ENCODE data around the gene B3GNT4. TPM values are rescaled to one million over a fixed set of nuclear protein-coding genes. Genes with fewer than 3 reads are reported as not detected.
"Not testable (repeated sequence)": the region's sequence is repeated elsewhere in the genome, so short reads cannot be mapped to it uniquely, and the experiment has no call there.

B3GNT4 gene
- polyA plus RNA-seq (ENCODE audit: insufficient read length in 4 of 4) = 1 to 10 TPM; 2.2 to 3.8 (median 3.2) TPM

- DNase-seq (ENCODE audit: low read depth in 4 of 4, low spot score in 3 of 4) = peak in 1 of 4 donors; percentile 25
Measured at GRCh38 chr12:122203301-122204166, at the start of gene B3GNT4. B3GNT4 (plus strand) TSS chr12:122203709; CDS start chr12:122204619, 910 bp downstream.

GRCh38 chr12:122155705-122156104 is 47.8 kb upstream of the B3GNT4 start:
- no peak for DNase-seq (ENCODE audit: low read depth in 4 of 4, low spot score in 3 of 4)

- DNase-seq (ENCODE audit: low read depth in 4 of 4, low spot score in 3 of 4) = no peak
Measured at GRCh38 chr12:122158700-122159285, 44.7 kb upstream of the B3GNT4 start.

GRCh38 chr12:122159882-122160281 is 43.6 kb upstream of the B3GNT4 start:
- no peak for DNase-seq (ENCODE audit: low read depth in 4 of 4, low spot score in 3 of 4)

GRCh38 chr12:122160761-122161160 is 42.7 kb upstream of the B3GNT4 start:
- DNase-seq (ENCODE audit: low read depth in 4 of 4, low spot score in 3 of 4) = no peak

GRCh38 chr12:122161682-122162081 is 41.8 kb upstream of the B3GNT4 start:
- no peak for DNase-seq (ENCODE audit: low read depth in 4 of 4, low spot score in 3 of 4)

- DNase-seq (ENCODE audit: low read depth in 4 of 4, low spot score in 3 of 4) = no peak
Measured at GRCh38 chr12:122162976-122163375, 40.5 kb upstream of the B3GNT4 start.

- no peak for DNase-seq (ENCODE audit: low read depth in 4 of 4, low spot score in 3 of 4)
Measured at GRCh38 chr12:122166422-122167349, 36.8 kb upstream of the B3GNT4 start.

- no peak for DNase-seq (ENCODE audit: low read depth in 4 of 4, low spot score in 3 of 4)
Measured at GRCh38 chr12:122167356-122167925, 36.1 kb upstream of the B3GNT4 start.

- DNase-seq (ENCODE audit: low read depth in 4 of 4, low spot score in 3 of 4) = no peak
Measured at GRCh38 chr12:122168492-122168891, 35.0 kb upstream of the B3GNT4 start.

GRCh38 chr12:122171399-122171798 is 32.1 kb upstream of the B3GNT4 start:
- DNase-seq (ENCODE audit: low read depth in 4 of 4, low spot score in 3 of 4) = no peak

GRCh38 chr12:122172262-122172939 is 31.1 kb upstream of the B3GNT4 start:
- no peak for DNase-seq (ENCODE audit: low read depth in 4 of 4, low spot score in 3 of 4)

- DNase-seq (ENCODE audit: low read depth in 4 of 4, low spot score in 3 of 4) = no peak
Measured at GRCh38 chr12:122174155-122174845, 29.2 kb upstream of the B3GNT4 start, which contains the start of gene IL31. IL31 (minus strand) TSS chr12:122174221; CDS start chr12:122174172, 49 bp downstream.

- DNase-seq (ENCODE audit: low read depth in 4 of 4, low spot score in 3 of 4) = not testable (repeated sequence)
Measured at GRCh38 chr12:122176473-122176872, 27.0 kb upstream of the B3GNT4 start.

GRCh38 chr12:122182887-122183587 is 20.5 kb upstream of the B3GNT4 start, which contains the start of gene LRRC43:
LRRC43 (plus strand) TSS chr12:122183123; CDS start chr12:122183145, 22 bp downstream.
- DNase-seq (ENCODE audit: low read depth in 4 of 4, low spot score in 3 of 4) = peak in 3 of 4 donors; percentile 31 to 60 (median 43)

- DNase-seq (ENCODE audit: low read depth in 4 of 4, low spot score in 3 of 4) = no peak
Measured at GRCh38 chr12:122183588-122183940, 19.9 kb upstream of the B3GNT4 start.

- DNase-seq (ENCODE audit: low read depth in 4 of 4, low spot score in 3 of 4) = no peak
Measured at GRCh38 chr12:122184517-122184916, 19.0 kb upstream of the B3GNT4 start.

- DNase-seq (ENCODE audit: low read depth in 4 of 4, low spot score in 3 of 4) = no peak
Measured at GRCh38 chr12:122185079-122185478, 18.4 kb upstream of the B3GNT4 start.
